Measurements from ENCODE around the gene PPP1R2C.

PPP1R2C gene

DNA sequence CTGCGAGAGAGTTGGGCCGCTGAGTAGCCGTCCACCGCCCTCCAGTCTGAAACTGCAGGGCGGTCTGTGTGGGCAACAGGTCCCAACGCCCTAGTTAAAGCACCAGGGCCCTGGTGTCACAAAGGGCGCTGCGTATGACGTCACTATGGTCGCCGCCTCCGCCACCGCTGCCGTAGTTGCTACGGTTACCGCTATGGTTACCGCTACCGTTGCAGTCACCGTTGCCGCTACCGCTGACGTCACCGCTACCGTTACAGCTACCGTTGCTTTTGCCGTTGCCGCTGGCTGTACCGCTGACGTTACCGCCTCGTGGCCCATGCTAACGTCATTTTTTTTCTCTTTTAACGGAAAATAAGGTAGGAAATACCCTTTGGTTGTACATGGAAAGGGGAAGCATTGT lies at the start of gene PPP1R2C:
TSS of gene PPP1R2C (minus strand) at position 68 of the 400 bp plus-strand sequence. CDS start 84 bp downstream, outside the sequence.
- no peak for DNase-seq

DNA sequence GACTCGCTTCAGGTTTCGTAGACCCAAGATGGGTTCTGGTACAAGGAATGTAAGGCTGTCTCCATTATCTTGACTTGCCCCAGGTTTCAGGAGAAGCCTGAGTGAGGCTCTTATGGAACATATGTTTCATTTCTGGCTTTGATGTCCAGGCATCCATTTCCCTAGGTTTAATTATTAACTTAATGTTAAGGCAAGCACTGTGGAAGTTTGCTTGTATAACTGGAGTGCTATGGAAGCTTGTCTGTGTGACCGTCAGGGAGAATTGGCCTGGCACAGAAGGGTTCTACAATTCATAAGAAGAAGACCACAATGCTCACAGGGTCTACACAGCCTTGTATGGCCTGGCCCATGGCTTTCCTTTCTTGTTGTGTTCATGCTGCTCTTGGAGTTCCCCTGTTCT lies 47.2 kb upstream of the PPP1R2C start:
- DNase-seq: no peak

DNA sequence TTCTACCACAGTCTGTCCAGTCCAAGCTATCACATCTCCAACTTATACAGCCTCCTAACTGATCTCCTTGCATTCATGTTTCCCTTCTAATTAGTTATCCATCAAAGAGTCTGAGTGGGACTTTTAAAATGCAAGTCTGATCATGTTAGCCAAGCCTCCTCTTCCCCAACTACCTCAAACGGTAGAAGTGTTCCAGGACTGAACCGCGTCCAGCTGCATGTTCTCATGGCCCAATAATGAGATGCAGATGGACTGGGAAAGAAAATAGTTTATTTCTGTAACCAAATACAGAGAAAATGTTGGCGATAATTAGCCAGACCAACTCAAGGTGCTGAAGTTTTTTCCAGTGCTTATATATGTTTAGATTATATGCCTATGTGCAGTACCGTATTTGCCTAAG lies 46.6 kb upstream of the PPP1R2C start:
- no peak for DNase-seq

DNA sequence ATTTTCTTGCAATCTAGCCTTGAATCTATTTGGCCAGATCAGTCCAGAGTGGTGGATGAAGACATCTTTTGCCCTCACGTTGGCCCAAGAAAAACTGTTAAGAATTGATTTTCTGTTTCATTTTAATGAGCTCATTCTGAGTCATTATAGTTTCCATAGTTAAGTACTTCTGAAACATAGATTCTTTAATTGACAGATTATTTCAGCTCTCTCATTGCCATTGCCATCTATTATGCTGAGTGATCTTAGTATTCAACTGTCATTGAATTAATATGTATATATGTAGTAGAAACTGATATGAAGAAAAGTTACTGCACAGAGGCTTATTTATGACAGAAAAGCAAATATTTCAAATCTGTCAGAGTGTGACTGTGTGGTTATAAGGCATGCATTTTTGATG lies 45.5 kb upstream of the PPP1R2C start:
- DNase-seq: no peak

DNA sequence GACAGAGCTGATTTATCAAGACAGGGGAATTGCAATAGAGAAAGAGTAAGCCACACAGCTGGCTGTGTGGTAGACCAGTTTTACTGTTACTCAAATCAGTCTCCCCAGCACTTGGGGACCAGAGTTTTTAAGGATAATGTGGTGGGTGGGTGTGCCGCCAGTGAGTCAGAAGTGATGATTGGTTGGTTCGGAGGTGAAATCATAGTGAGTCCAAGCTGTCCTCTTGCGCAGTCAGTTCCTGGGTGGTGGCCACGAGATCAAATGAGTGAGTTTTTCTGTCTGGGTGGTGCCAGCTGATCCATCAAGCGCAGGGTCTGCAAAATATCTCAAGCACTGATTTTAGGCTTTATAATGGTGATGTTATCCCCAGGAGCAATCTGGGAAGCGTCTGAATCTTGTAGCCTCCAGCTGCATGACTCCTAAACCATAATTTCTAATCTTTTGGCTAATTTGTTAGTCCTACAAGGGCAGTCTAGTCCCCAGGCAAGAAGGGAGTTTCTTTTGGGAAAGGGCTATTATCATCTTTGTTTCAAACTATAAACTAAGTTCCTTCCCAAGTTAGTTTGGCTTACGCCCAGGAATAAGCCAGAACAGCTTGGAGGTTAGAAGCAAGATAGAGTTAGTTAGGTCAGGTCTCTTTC lies 44.0 kb upstream of the PPP1R2C start:
- DNase-seq: no peak

DNA sequence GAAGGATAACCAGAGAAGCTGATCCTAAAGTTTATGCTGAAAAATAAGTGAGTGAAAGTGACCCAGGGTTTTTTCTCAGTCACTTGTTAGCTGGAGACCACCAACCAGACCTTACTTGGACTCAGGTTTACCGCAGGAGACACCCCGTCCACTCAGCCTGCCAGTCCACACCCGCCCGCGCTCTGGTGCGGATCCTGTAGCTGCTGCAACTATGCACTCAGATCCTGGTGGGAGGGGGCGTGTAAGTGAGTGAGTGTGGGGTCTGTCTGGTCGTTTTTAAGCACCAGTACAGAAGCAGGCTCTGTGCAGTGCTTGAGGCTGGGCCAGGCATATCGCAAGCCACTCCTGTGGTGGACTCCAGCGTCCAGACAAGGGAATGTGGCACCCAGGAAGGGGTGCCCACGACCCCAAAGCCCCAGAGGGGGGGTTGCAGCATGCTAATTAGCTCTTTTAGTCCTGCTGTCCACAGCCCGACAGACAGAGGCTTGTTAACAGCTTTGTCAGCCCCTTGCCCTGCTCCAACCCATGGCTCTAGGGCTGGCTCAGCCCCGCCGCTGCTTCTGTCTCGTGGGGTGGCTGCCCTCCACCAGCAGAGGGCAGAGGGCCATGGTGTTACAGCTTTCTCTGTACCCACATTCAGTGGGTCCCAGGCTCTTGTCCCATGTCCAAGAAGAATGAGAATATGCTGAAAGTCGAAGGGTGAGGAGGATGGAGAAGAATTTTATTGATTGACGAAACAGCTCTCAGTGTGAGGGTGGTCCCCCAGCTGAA lies 40.4 kb upstream of the PPP1R2C start:
- no peak for DNase-seq

DNA sequence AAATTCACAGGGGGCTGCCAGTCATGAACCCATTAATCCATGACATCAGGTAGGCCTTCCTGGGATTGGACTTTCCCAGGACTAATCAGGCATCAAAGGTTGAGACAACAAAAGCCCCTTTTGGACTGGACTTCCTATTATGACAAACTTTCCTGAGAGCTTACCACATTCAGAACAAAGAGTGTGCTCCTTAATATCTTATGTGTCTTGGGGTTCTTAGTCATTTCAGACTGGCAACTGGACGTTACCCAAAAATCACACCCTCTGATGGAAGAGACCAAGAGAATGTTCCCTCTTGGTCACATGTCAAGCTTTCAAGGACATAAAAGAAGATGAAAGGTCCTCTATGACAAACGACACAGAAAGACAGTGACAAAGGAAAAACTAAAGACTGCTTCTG lies 31.6 kb upstream of the PPP1R2C start:
- DNase-seq: no peak

DNA sequence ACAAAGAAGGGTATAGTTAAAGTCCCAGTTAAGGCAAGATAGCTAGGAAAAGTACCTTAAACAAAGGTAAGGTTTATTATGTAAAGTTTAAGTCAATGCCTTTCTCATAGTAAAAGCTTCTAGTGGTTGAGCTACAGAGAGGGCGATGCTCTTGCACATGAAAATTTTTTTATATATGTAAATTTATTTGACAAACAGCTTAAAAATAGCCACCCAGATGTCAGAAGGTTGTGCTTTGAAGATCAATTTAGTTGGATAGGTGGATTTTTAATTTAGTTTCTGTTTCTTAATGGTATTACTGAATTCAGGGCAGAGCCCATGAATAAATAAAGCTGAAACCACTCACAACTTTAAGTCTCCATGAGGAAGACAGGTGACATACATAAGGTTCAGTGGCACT lies 29.4 kb upstream of the PPP1R2C start:
- no peak for DNase-seq

DNA sequence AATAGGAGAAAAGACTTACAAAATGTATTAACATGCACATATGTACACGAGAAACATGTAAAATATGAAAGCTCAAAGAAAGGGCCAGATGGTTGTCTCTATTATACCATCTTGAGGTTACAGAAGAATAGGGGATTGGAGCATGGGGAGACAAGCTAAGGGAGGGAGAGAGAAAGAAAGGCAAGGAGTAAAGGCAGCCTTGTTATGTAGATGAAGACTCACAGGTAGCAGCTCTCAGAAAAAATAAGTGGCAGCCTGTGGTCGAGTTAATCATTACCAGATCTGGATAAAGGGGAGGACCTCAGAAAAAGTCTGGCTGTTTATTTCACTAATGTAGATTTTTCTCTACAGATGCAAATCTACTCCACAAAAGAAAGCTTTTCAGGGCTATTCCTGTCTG lies 26.6 kb upstream of the PPP1R2C start:
- no peak for DNase-seq

DNA sequence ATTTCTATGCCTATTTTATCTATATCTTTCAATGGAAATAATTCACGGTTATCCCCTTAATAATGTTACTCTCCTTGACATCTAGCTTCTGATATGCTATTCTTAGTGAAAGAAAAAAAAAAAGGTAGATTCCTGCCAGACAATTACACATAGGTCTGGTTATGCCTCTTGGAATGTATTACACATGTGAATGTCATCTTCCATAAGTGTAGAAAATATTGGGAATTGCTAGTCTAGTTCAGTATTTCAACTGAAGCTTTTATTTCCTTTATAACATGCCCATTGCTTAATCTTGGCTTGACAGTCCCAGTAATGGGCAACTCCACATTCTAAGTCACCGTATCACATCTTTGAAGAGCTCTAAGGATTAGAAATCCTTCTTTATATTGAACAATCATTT lies 25.4 kb upstream of the PPP1R2C start:
- no peak for DNase-seq

DNA sequence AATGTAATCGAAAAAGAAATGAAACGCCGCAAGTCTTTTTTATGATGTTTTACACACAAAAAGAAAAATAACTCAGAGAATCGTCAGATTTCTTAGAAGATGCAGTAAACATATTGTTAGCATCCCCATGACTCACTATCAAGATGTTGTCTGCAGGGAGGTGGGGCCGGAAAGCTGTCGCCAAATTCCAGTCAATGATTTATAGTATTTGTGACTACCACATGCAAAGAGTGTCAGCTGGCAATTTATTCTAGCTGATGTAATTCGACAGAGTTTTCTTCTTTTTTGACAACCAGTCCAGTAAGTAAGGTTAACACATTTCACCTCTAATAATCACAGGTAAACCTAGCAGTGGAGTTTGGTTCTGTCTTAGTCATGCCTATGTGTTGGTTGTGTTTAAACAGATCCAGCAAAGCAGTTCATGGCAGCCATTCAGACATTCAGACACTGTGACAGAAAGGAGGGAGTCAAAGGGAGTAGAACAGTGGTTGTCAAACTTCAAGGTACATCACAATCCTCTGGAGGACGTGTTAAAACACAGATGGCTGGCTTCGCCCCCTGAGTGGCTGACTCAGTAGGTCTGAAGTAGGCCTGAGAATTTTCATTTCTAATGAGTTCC lies 19.8 kb upstream of the PPP1R2C start:
- DNase-seq: no peak

DNA sequence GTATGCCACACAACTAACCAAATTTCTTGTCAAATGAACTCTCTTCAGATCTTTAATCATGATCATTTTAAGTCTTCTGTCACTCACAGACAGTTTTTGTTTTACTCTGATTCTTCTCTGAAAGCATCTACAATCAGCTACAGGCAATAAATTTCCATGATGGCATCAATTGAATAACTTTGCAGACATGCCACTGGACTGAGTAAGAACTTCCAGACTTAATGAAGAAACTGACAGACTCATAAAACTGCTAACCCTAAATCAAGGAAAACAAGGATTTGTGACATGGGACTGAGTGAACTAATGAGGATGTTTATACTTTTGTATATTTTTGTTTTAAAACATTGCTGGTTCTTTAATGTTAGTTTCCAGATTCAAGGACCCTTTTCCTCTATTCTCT lies 5.5 kb upstream of the PPP1R2C start:
- DNase-seq: no peak

DNA sequence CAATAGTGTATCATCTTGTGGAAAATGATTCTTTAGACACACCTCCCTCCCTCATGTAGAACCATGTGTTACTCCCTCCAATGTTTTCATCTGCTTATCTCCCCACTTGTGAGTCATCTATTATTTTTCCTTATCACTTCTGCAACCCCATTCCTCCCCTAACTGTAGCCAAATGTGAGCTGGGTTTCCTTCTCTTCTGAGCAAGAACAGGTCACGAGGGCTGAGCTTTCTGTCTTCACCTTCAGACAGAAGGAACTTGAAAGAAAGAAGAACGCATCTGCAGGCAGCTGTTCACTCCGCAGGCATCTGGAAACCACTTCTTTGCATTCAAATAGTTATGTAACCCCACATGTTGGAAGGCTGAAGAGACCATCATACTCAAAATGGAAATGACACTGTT lies 1.8 kb downstream of the PPP1R2C start:
- no peak for DNase-seq

DNA sequence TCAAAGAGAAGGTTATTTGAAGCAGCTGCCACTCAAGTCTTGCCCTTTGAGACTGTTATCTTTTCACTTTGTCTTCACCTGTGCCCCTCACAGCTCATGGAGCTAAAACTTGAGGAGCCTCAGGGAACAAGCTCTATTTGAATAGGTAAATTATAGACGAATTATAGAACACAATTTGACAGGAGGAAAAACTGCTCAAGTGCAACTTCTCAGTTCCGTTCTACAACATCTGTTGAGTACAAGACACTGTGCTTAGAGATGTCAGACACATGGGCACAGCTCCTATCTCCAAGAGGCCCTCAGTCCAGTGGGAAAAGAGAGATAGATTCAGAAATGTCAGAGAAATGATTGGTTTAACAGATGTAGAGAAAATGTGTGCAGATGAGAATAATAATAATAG lies 5.1 kb downstream of the PPP1R2C start:
- no peak for DNase-seq

DNA sequence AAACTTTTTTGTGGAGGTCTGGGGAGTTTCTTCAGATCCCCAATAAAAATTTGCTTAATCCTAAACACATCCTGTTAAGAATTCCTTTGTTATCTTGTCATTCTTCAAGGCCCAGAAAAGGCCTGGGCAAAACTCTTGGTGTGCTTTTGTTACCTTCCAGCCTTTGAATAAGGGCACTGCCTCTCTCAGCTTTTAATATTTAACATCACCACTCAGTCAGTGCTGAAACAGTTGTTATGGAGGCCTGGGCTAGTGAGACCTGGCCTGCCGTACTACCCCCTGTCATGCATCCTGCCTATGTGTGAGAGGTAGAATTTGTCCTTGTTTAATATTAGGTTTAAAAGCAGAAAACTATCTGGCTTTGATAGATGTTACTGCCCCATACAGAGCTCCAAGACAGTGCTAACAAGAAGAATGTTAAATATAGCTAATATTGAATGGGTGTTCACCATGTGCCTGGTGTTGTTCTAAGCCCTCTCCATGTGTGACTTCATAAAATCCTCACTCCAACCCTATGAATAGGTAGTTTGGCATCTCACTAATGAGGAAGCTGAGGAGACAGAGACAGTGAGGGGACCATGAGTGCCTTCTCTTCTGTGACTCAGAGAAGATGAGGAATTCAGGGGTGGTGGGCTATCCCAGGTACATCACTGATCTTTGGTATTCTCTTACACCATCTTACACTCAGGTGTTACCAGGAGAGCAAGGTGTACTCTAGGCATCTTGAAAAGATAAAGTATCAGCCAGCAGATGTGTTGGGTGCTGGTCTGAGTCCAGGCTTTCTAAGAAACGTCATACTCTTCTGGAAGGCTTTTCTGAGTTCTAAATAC lies 6.2 kb downstream of the PPP1R2C start:
- no peak for DNase-seq

DNA sequence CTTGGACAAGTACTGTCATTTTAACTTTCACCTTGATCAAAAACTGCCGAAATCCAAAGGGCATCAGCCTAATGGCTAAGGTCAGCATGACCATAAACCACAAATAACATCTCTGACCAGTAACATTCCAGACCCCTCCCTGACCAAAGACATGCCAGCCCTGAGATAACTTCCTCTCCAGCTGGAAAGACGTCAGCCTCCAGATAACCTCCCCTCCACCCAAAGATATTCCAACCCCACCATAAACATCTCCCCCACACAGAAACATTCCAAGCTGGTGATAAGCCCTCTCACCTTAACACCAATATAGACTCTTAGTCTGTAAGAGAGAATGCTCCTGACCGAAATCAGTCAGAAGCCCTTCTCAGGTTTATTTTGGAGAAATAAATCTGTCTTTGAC lies 7.4 kb downstream of the PPP1R2C start:
- no peak for DNase-seq

DNA sequence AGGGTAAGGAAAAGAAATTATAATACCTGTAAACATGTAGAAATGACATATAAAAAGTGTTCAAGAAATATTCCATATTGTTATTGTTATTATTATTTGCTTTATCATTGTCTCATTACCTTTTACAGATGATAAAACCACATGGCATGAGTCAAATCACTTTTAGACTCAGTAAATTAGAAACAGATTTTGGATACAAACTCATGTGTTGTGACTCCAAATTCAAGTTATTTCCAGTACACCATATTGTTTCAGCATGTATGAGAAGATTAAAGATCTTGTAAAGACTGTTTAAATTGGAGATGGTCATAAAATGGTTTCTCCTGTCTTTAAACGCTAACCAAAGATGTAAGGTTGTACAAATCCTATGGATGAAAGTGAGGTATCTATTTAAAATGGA lies 18.1 kb downstream of the PPP1R2C start:
- no peak for DNase-seq

DNA sequence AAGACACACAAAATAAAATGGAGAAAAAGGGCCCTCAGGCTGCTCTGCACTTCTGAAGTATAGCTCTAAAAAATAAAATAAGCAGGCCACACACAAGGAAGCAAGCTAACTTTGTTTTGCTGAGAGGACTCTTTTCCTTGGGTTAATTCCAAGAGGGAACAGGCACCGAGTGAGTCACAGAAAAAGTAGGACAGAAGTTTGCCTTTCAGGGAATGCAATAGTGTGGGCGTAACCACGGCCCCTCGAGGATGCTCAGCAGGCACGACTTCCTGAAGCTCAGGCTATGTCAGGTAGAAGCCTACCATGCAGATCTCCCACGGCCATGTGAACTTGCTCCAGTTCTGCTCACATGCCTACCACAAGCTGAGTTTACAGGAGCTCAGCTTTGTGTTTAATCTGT lies 22.1 kb downstream of the PPP1R2C start:
- DNase-seq: no peak

DNA sequence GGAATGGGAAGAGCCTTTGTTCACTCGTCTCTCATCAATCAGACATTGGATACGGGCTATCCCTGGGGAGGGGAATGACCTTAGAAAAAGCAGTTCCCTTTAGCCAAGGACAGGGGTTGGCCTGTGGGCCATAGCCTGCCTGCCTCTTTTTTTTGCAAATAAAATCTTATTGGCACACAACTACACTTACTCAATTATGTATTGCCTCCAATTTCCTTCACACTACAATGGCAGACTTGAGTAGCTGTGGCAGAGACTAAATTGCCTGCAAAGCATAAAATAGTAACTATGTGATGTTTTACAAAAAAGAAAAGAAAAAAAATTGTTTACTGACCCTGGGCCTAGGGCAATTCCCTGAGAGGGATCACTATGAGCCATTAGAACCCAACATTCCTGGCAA lies 23.4 kb downstream of the PPP1R2C start:
- no peak for DNase-seq

DNA sequence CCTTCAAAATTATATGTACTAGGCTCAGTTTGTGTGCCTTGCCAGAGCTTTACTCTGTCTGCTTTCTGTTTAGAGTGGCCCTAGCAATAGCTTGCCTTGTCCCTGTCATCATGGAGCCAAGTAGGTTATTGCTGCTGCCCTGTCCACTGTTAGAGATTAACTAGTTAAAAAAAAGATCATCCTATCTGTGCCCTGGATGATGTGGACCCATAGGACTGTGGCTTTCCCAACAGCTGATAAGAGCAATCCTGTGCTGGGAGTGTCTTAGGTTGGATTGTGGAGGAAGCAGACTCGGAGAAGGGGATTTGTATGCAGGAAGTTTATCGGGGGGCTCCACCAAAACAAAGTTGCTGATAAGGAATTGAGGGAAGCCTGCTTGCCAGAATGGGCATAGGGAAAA lies 23.8 kb downstream of the PPP1R2C start:
- DNase-seq: no peak

DNA sequence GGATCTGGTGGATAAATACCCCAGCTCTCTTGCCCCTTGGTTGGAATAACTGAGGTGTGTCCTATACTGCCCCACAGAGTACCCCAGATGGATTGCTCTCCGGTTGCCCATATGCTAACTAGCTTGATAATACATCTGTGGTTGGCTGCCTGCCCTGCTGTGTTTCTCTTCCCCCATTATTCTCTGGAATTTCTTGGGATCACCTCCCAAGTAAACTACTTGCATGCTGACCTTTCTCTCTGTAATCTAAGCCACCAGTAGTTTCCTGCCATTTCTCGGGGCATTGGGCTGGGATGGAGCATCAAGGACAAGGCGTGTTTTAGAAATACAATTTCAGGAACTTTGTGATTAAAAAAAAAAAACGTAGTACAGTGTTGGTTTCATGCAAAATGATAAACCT lies 25.2 kb downstream of the PPP1R2C start:
- no peak for DNase-seq

DNA sequence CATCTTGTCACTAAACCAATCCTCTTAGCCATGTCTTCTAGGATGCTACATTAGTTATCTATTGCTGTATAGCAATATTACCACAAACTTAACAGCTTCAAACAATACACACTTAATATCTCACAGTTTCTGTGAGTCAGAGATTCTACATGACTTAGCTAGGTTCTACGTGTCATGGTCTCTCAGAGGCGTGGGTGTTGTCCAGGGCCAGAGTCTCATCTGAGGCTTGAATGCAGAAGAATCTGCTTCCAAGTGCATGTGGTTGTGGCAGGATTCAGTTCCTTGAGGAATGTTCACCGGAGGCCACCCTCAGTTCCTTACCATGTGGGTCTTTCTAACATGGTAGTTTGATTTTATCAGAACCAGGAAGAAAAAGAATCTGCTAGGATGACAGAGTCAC lies 26.4 kb downstream of the PPP1R2C start:
- DNase-seq: no peak

DNA sequence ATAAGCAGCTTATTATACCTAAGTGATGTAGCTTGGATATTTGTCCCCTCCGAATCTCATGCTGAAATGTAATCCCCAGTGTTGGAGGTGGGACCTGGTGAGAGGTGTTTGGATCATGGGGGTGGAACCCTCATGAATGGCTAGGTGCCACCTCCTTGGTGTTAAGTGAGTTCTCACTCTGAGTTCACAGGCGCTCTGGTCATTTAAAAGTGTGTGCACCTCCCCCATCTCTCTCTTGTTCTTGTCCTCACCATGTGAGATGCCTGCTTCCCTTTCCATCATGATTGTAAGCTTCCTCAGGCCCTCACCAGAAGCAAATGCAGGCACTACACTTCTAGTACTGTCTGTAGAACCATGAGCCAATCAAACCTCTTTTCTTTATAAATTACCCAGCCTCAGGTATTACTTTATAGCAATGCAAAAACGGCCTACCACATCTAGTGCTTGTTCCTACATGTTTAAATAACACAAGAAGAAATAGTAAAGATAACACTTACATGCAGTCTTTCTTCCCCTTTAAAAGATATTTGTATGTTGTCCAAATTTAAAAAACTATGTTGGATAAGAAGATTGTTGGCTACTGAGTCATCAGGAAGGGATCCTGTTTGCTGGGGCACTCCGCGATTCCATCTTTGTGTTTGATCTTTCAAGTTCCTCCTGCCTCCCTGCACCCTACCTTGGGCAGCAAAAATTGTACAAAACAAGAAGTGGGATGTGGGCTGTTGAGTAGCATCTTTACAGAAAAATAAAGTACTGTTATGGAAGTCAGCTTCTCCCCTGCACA lies 29.7 kb downstream of the PPP1R2C start:
- no peak for DNase-seq
